G401.6 (cell line): Measurements from ENCODE around the gene FNDC7.
A peak's percentile ranks its signal among the peaks of the same experiment; 100 is the strongest.
"Not testable (repeated sequence)": the region's sequence is repeated elsewhere in the genome, so short reads cannot be mapped to it uniquely, and the experiment has no call there.

Experiments
- FAIRE-seq: peaks from 2 replicates; lab custom pipeline; 2012; peaks lifted over from hg19 to GRCh38; lab: Jason Lieb, UNC

The FNDC7 gene

DNA sequence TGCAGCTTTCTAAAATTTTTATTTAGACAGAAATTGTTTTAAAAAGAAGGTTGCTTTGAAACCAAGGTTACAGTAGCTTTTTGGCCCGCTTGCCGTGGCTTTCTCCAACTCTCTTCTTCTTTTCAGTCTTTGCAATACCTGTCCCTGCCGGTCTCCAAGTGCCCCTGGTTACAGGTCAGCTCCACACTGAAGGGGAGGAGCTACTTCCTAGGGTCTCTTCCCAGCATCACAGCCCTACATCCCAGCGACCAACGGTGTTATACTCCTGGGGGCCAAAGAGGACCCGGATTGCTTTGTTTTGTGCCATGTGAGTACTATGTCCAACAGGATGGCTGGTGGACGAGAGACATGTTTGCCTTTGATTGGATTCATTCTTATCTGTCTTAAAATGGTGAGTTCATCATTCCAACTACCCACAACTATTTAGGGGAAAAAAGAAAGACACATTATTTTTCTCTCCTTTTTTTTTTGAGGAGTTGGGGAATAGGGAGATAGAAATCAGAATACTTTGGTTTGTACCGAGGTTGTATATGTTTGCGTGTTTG, at the start of gene FNDC7:
Gene FNDC7, plus strand, starts transcription at position 303 of the 545 bp plus-strand sequence. Its CDS starts 26 bp downstream, at position 329.
- no peak for FAIRE-seq

DNA sequence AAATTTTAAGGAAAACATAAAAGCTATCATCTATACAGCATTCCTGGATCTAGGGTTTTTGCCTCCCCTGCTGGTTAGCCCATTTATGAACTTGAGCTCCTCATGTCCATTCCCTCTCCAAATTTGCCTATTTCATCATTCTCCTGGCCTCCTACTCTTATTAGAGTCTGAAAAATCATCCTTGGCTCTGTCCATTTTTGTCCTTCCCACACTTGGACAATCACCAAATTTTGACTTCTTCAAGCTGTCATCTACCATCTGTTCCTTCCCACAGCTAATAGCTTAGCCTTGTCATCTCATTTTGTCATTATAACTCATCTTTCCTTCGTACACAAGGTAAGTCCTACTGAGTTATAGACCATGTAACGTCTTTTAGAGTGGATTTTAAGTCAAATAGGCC, 49.6 kb upstream of the FNDC7 start:
- FAIRE-seq, result no peak

DNA sequence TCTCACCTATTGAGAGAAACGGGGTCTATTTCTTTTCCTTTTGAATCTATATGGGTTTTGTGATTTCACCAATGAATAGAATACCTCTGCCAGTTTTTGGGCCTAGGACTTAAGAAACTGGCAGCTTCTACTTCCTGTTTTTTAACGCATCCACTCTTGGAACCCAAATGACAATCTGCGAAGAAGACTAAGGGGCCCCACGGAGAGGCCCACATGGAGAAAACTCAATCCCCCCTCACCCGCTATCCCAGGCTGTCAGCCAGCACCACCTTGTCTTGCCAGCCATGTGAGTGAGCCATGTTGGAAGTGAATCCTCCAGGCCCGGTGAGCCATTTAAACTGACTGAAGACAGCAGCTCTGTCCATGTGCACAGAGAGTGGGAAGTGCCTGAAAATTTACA, 48.2 kb upstream of the FNDC7 start:
- FAIRE-seq, result no peak

GRCh38 chr1:108665067-108665466, 47.6 kb upstream of the FNDC7 start:
- FAIRE-seq, result no peak

DNA sequence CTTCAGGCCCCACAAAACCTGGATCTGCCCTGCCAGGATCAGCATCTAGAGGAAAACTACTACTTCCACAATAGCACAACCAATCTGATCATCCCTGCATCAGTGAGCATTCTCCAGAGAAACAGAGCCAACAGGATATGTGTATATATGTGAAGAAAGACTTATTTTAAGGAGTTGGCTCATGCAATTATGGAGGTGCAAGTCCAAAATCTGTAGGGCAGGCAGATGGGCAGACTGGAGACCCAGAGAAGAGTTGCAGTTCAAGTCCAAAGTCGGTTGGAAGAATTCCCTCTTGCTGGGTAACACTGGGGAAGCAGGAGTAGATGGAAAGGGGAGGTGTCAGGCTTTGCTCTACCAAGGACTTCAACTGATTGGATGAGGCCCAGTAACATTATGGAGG, 46.9 kb upstream of the FNDC7 start:
- no peak for FAIRE-seq

- not testable (repeated sequence) for FAIRE-seq
Observed at GRCh38 chr1:108667422-108667821, 45.3 kb upstream of the FNDC7 start.

DNA sequence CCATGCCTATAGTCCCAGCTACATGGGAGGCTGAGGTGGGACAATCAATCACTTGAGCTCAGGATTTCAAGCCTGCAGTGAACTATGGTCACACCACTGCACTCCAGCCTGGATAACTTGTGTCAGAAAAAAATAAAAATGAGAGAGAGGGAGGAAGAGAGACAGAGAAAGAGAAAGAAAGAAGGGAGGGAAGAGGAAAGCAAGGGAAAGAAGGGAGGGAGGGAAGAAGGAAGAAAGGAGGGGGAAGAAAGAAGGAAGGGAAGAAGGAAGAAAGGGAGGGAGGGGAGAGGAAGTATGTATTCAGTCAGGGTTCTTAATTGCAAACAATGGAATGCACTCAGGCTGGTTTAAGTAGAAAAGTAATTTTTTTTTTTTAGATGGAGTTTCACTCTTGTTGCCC, 43.9 kb upstream of the FNDC7 start:
- no peak for FAIRE-seq

DNA sequence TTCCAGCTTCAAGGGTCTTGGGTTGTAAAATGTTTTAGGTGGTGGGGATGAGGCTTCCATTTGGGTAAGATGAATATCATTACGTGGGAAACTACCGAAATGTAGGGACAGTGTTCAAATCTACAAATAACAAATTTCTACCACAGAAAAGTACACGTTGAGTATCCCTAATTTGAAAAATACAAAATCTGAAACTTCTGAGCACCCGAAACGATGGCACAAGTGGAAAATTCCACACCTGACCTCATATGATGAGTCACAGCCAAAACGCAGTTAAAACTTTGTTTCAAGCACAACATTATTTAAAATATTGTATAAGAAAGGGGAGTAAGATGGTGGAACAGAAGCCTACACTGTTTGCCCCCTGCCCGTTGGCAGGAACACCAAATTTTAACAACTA, 43.0 kb upstream of the FNDC7 start:
- no peak for FAIRE-seq

DNA sequence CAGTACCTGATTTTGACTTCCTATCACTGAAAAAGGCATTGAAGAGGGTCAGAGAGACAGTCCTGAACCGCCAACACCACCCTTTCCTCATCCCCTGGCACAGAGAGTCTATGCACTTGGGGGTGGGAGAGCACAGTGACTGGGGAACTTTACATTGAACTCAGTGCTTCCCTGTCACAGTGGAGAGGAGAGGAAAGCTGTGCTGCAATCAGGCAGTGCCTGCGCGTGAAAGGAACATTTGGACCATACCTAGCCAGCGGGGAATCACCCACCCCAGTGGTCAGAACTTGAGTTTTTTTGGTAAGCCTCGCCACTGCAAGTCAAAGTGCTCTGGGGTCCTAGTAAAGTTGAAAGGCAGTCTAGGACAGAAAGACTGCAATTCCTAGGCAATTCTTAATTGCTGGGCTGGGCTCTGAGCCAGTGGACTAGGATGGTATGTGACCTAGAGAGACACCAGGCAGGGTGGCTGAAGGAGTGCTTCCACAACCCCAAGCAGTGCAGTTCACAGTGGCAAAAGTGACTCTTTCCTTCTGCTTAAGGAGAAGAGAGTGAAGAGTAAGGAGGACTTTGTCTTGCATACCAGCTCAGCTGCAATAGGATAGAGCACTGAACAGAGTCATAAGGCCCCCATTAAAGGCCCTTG, 42.5 kb upstream of the FNDC7 start:
- FAIRE-seq, result no peak

GRCh38 chr1:108671143-108671542, 41.6 kb upstream of the FNDC7 start:
- no peak for FAIRE-seq

DNA sequence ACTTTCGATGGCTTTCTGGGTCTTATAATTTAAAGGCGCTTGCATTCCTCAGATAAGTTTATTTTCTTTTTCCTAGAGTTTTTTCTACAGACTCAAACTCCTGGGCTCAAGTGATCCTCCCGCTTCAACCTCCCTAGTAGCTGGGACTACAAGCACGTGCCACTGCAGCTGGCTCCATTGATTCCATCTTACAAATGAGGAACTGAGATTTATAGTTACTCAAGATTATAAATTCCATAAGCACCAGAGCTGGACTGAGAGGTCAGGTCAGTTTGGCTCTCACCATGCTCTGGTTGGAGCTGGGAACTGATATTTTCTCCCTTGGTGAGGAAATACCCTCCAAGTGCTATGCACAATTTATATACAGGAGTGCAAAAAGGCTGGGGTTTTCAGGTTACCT, 34.0 kb upstream of the FNDC7 start:
- FAIRE-seq, result no peak

DNA sequence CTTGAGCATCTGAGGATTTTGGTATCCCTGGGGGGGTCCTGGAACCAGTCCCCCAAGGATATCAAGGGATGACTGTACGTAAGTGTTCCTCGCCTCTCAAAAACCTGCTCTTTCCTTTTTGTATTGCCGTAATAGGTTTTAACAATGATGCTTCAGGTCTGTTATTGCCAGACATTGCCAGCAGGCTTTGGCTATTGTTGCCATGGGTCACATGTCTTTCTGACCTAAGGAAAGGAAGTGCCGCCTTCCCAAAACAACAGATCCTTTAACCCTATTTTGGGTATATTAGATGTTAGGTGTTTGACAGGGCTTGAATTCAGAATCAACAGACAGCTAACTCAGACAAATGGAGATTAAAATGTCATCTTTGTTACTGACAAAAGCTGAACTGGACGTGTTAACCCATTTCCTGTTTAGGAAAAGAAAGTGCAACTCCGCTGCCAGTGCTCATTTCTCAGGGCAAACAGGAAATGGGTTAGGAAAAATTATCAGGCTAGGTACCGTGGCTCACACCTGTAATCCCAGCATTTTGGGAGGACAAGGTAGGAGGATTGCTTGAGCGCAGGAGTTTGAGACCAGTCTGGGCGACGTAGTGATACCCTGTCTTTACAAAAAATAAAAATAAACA, 33.0 kb upstream of the FNDC7 start:
- no peak for FAIRE-seq

DNA sequence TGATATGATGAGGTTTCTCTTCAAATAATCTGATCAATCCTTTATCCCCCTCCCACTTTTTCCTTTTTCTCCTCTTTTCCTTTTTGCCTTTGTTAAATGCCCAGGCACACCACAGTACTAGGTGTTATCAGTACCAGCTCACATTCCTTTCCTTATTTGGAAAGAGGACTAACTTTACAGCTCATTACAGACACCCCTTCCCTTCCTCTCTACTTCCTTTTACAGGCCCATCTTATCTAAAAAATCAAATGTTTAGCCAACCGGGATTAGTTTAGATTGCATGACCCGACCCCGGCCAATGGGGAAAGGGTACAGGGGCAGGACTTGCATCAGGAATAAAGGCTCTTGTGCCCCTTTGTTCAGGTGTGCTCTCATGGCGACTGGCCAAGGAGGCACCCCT, 31.0 kb upstream of the FNDC7 start:
- not testable (repeated sequence) for FAIRE-seq

DNA sequence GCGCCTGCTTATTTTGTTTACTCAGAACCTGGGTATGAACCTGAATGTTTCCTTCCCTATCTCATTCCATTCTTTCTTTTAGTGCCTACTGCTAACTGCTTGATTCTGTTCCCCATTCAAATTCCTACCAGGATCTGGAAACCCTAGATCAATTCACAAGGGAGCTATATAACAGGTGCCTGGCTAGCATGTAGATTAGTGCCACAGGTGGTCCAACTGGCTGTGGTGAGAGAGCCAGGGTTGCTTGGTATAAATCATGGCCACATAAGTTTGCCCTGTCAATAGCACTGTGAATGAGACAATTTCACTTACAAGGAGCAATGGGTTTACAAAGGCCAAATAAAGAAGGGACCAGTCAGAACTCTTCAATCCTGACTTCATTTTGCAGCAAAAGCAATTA, 27.2 kb upstream of the FNDC7 start:
- no peak for FAIRE-seq

- peak; percentile 30 for FAIRE-seq
Observed at GRCh38 chr1:108686614-108687313, 25.9 kb upstream of the FNDC7 start.

DNA sequence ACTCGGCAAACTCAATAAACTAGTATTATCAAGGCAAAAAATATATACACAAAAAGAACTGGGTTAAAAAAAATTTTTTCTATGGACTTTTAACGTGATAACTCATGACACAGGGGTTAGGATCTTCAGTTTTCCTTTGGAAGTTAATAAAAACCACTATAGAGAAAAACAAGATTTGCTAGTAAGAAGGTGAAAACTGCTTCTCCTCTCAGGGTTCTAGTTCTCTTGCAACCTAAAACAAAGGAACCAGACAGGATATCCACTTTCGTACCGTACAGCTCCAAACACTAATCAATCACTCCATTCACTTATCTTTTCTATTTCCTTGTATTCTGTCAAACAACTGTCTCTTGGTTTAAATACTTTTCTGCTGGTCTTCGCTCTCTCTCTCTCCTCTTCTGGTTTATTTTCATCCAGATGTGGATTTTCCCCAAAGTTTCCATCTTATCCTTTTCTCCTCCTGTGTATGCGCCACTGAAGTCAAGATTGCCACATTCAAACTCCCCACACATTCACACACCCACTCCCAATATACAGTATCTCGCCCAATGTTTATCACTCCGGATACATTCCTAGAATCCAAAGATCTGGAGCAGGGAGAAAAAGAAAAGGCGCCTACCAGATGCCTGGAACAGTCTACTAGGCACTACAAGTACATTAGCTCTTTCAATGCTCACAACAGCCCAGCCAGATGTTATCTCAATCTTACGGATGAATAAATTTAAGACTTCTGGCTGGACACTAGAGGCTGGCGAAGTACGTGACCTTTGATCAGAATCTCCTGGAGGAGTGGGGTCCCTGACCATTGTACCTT, 21.4 kb upstream of the FNDC7 start:
- FAIRE-seq, result no peak

DNA sequence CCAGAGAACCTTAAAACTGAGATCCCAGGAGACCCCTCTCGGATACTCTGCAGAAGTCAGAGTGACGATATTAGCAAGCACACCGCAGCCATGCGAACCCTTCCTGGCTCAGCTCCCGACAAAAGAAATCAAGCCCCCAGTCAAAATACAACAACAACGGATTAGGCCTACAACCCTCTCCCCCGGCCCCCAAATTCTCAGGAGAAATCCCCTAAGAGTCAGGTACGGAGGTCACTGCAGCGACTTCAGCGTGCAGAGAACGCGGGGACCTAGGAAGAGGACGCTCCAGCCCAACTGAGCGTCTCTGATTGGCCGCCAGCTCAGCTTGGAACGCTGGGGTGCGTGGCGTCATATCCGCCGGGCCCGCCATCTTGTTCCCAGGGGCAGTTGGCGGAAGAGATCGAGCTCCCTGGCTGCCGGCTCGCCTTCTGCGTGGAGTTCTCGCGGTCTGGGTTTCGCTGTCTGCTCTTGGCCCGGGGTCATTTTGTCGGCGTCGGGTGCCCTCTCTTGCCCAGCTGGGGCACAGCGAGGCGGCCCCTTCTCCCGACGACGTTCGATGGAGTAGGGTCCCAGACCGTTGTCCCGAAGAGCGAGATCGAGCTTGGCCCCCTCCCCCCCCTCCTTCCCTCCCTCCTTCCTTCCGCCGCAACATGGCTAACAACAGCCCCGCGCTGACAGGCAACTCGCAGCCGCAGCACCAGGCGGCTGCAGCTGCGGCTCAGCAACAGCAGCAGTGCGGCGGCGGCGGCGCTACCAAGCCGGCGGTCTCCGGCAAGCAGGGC, 20.6 kb upstream of the FNDC7 start, which contains the start of gene PRPF38B:
Gene PRPF38B, plus strand, starts transcription at position 369 of the 782 bp plus-strand sequence. Its CDS starts 282 bp downstream, at position 651.
- peak; percentile 90 for FAIRE-seq

DNA sequence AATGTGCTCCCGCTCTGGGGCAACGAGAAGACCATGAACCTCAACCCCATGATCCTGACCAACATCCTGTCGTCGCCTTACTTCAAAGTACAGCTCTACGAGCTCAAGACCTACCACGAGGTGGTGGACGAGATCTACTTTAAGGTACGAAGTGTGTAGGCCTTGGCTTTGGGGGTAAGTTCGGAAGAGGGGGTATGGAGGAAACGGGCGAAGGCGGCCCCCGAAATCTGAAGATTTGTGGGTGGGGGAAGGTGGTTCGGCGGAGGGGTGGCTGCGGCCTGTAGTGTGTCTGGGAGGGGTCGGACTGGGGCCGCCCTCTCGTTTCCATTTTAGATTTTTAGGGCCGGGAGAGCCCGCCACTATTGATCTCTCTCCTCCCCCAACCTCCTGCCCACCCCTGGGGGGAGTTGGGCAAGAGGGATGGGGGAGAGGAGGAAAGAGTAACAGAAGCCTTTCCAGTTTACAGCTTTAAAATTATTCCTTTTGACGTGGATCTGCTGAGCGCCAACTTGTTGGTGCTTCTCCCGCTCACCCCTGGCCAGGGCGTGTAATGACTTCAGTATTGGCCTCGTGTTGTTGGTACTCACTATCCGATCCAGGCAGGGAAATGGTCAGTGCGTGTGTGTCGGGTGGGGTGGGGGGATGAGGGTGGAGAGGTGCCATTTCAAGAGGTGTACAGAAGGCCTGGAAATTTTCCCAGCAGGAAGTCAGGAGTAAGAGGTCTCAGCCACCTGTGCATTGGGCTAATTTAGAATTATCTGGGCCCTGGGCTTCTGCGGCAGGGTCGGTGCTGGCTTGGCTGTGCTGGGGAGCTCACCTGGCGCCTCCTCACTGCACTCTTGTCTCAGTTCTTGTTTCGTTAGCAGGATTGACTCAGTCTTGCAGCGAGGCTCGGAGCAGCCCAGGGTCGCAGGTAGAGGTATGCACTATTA, 19.7 kb upstream of the FNDC7 start:
- FAIRE-seq, result no peak

- no peak for FAIRE-seq
Observed at GRCh38 chr1:108695535-108695934, 17.2 kb upstream of the FNDC7 start.
